HG03039 (cell line): ENCODE measurements around the gene DAPK3.
A peak's percentile ranks its signal among the peaks of the same experiment; 100 is the strongest.
"Not testable (repeated sequence)": the region's sequence is repeated elsewhere in the genome, so short reads cannot be mapped to it uniquely, and the experiment has no call there.

ENCODE experiments used
- ATAC-seq: cut with Tn5 transposase; IDR thresholded peaks from one replicate; pipeline ENCODE4 v1.9.1; 2021; ENCODE audit warnings: mild to moderate bottlenecking, moderate library complexity; ENCODE audit not compliant: unreplicated experiment

Gene DAPK3

DNA sequence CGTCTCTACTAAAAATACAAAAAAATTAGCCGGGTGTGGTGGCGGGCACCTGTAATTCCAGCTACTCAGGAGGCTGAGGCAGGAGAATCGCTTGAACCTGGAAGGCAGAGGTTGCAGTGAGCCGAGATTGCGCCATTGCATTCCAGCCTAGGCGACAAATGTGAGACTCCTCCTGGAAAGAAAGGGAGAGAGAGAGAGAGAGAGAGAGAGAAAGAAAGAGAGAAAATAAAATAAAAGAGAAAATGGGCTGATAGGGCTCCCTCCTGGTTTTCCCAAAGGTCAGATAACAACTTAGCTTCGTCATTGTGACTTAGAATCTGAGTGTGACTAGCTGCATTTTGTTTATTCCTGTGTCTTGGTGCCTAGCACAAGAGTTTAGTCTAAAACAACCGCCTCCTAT is 34.5 kb upstream of the DAPK3 start:
- not testable (repeated sequence) for ATAC-seq

DNA sequence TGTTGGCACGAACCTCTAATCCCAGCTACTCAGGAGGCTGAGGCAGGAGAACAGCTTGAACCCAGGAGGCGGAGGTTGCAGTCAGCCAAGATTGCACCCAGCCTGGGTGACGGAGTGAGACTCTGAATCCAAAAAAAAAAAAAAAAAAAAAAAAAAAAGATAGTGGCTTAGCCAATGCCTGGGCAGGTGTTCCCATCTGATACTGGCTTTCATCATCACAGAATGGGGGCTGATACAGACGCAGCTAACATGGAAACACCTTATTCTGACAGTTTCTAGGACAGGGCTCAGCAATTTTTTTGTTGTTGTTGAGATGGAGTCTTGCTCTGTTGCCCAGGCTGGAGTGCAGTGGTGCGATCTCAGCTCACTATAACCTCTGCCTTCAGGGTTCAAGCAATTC is 29.9 kb upstream of the DAPK3 start:
- not testable (repeated sequence) for ATAC-seq

DNA sequence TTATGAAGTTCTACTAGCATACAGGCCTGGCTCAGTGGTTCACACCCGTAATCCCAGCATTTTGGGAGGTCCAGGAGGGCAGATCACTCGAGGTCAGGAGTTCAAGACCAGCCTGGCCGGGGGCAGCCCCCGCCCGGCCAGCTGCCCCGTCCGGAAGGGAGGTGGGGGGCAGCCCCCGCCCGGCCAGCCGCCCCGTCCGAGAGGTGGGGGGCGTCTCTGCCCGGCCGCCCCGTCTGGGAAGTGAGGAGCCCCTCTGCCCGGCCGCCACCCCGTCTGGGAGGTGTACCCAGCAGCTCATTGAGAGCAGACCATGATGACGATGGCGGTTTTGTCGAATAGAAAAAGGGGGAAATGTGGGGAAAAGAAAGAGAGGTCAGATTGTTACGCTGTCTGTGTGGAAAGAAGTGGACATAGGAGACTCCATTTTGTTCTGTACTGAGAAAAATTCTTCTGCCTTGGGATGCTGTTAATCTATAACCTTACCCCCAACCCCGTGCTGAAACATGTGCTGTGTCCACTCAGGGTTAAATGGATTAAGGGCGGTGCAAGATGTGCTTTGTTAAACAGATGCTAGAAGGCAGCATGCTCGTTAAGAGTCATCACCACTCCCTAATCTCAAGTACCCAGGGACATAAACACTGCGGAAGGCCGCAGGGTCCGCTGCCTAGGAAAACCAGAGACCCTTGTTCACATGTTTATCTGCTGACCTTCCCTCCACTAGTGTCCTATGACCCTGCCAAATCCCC is 27.9 kb upstream of the DAPK3 start:
- ATAC-seq, result not testable (repeated sequence)

DNA sequence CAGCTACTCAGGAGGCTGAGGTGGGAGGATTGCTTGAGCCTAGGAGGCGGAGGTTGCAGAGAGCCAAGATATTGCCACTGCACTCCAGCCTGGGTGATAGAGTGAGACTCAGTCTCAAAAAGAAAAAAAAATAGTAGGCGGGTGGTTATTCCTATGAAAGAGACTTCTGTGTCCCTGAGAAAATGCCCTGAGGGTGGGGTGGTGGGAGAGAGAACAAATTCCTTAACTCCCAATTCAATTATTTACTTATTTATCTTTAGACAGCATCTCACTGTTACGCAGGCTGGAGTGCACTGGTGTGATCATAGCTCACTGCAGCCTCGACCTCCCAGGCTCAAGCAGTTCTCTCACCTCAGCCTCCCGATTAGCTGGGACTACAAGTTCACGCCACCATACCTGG is 24.7 kb upstream of the DAPK3 start:
- no peak for ATAC-seq

DNA sequence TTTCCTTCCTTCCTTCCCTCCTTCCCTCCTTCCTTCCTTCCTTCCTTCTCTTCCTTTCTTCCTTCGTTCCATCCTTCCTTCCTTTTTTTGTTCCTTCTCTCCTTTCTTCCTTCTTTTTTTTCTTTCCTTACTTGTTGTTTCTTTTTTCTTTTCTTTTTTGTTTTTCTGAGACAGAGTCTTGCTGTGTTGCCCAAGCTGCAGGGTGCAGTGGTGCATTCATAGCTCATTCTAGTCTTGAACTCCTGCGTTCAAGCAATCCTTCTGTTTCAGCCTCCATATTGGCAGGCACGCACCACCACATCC is 19.9 kb upstream of the DAPK3 start:
- ATAC-seq, result no peak

DNA sequence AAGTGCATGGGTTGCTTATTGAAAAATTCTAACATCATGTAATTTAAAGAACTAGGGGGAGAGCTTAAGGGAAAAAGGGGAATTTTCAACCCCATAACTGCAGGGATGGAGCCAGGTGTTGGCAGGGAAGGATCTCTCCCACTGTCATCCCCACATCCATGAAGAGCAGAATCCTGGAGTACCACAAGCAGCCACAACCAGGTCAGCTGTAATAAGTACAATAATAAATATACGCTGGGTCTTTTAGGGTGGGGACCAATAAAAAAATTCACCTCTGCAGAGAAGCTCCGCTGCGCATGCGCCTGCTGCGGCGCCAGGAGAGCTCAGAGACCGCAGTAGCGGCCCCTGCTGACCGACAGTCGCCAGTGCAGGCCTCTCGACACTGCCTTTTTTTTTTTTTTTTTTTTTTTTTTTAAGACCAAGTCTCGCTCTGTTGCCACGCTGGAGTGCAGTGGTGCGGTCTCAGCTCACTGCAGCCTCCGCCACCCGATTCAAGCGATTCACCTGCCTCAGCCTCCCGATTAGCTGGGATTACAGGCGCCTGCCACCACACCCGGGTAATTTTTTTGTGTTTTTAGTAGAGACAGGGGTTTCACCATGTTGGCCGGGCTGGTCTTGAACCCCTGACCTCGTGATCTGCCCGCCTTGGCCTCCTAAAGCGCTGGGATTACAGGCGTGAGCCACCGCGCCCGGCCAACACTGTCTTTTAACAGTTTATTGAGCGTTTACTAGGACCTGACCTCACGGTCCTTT is 16.9 kb upstream of the DAPK3 start:
- ATAC-seq, result no peak

DNA sequence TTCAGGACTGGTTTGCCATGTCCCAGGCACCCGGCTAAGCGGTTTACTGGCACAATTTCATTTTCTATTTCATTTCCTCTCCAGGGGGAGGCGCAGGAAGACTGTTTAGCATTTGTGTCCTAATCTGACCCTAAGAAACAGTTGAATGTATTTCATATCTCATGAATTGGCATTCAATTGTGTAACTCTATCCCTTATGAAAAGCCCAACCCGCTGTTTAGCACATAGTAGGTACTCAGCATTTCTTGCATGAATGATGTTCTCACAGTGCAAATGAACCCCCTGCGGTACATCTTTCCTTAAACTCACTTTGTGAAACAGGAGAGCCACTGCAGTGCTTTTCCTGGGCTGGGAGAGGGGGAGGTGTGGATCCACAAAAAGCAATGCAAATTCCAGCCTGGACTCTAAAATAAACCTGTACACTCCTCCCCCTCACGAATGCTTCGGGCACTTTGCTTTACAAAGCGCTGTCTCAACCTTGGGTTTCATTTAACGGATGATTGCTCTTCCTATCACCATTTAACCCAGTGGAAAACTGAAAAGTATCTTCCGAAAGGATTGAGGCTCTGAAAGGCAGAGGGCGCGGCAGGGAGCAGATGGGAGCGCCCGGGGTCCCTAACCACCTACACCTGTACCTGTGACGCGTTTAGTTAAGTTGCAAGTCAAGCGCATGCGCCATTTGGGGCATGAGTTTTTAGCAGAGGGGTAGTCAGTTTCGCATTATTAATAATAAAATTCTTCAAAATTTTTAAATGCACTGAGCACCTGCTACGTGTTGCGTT is 15.6 kb upstream of the DAPK3 start:
- no peak for ATAC-seq

DNA sequence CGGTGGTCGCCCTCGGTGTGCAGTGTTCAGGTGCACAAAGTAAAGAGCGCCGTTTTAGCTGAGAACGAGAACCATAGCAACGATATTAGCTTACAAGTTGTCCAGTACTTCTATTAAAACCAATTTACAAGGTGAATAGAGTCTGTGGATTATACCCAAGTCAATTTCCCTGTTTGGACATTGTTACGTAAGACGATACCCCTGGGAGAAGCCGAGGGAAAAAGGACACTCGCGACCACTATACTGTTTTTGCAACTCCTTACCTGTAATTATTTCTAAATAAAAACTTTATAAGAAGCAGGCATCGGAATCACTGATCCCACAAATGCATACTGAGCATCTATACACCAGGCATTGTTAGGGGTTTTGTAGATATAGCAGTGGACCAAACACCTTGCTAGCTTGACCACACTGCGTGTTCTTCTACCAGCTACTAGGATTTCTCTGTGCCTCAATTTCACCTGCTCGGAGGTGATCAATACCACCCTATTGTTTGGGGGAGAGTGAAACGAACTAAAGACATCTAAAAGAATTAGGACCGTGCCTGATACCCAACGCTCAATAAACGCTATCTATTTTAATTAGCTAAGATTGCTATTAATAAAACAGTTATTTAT is 14.9 kb upstream of the DAPK3 start:
- no peak for ATAC-seq

DNA sequence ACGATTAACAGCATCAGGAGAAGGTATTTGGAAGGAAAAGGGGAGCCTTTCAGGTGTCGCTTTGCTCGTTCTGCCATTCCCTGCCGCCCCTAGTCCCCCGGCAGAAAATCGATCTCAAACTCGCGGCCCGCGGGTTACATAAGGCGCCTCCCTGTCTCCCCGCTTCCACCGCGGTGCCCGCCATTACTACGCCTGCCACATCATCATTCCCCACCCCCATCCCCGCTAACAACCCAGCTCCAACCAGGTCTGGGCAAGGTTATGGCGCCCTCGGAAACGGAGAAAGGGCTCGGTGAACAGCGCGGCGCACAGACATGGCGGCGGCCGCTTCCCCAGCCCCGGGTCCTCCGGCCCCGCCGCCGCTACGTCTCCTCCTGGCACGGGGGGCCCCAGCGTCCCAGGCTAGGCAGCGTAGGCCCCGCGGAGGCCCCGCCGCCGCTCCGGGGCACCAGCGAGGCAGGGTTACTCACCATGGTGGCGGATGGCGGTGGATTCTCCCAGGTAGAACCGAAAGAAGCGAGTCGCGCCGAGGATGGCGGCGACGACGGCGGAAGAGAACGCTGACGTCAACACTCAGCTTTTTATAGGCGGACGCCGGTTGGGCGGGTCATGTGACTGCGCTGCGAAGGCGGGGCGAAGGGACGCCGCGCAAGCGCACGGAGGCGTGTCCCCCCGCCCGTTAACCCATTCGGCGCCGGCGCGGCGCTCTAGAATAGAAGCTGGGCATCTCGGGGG is 14.2 kb upstream of the DAPK3 start, which contains the start of gene EEF2:
TSS of gene EEF2 (minus strand) at position 556 of the 735 bp plus-strand sequence. CDS start at position 473, 83 bp downstream.
- peak; percentile 48 for ATAC-seq

DNA sequence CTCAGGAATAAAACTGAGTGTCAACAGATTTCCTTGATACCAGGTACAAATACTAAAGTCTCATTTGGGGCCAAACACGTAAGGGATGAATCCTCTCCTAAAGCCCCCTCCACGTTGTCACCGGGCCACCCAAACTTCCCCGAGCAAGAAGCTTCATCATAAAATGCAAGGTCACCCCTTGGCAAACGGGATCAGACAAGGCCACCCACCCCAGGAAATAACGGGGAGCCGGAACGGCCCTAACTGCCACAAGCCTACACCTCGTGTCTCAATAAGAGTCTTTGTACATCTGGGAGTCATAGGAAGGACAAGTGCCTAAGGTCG is 13.6 kb upstream of the DAPK3 start:
- ATAC-seq, result no peak

DNA sequence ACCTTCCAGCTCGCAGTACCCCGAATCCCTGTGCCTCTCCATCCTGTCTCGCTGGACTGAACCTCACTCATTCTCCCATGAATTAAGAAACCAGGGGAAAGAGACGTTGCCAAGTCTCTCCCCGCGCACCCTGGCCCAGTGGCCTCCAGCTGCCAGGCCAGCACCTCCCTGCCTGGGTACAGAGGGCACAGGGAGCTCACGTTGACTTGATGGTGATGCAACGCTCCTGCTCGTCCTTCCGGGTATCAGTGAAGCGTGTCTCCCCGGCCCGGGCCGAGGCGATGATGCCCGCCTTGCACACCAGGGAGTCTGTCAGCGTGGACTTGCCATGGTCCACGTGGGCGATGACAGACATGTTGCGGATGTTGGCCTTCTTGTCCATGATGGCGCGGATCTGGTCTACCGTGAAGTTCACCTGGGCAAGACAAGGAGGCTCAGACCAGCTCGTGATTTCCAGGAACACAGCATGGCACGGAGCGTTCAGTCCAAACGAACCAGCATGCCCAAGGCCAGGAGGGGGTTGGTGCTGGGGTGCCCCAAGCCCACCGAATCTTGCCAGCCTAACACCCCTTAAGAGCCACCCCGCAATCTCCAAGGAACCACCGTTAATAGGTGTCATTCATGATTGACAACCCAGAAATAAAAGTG is 13.2 kb upstream of the DAPK3 start:
- no peak for ATAC-seq

DNA sequence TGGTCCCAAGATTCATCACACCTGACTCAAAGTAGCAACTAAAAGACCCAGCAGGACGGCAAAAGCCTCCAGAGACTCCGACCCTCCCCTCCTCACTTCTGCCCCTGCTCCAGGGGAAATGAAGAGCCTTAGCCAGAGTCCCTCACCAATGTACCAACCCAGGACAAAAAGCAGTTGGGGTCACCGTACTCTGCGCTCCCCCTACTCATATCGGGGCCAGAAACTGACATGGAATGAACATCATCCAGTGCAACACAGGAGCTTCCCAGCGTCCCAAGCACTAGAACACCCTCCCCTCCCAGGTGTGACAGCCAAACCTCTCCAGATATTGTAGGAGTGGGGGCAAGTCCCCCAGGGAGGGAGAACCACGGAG is 12.6 kb upstream of the DAPK3 start:
- ATAC-seq, result no peak

DNA sequence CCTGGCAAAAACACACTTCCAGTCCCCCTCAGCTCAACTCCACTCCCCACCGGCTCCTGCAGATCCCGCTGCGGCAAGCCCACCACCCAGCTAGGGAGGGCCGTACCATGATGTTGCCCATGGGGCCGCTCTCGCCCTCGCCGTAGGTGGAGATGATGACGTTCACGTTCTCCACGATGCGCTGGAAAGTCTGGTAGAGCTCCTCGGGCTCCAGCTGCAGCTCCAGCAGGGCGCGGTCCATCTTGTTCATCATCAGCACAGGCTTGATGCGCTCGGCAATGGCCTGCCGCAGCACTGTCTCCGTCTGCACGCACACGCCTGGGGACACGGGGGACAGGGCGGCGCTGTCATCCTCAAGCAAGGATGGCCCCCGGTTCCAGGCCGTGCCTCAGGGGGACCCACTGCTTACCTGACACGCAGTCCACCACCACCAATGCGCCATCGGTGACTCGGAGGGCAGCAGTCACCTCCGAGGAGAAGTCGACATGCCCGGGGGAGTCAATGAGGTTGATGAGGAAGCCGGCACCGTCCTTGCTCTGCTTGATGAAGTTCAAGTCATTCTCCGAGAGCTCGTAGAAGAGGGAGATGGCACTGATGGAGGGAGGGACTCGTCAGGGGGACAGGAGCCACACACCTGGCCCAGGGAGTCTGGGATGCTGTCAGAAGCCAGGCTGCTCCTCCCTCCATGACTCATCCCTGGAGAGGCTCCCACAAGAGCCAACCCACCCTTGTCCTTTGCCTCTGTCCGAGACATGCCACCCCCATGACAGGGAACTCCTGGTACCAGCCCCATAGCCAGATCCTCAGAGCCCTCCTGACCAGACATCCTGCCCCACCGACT is 12.0 kb upstream of the DAPK3 start:
- ATAC-seq, result no peak

DNA sequence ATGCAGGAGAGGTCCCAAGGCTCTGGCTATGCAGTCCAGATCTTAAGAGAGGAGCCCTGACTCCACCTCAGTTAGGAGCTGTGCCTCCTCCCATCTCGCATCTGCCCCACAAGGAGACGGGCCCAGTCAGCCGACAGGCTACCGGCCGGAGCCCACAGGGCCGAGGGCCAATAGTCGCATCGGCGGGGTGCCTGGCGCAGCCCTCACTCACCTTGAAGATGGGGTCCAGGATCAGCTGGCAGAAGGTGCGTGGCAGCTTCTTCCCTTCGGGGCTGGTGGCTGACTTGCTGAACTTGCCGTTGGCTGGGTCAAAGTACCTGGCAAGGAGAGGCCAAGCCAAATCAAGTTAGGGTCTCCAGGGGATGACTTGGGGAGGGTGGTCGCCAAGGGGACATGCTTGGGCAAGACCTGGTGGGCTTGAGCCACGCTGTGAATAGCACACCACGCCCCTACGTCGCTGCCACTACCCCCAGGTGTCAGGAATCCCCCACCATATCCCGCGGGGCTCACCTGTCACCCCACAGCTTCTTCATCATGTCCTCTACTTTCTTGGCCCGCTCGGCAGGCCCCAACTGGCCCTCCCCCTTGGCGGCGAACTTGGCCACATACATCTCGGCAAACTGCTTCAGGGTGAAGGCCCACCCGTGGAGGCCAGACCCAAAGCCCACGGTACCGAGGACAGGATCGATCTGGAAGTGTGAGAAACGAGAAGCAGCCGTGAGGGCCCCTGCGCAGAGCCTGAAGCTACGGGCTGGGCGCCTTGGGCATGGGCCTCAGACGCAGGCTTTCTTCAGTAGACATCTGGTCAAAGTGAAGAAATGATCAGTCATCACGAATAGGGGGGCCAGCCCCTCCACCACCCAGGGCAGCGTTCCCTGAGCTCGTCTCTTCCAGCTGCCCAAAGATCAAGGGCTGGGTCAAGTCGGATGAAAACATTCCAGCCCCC is 11.1 kb upstream of the DAPK3 start:
- ATAC-seq, result no peak

DNA sequence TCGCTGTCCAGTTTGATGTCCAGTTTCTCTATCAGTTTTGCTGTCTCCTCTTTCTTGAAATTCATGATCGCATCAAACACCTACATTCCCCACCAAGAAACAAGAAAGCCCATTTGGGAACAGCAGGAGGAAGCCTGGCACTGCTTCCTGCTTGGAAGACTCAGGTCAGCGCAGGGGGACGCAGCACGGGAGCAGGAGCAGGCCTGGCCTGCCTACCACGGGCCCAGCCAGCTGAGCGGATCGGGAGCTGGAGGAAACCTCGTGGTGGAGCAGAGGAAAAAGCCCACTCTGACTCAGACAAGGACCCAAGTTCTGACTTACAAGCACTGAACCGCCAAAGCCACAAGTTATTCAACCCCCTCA is 10.5 kb upstream of the DAPK3 start:
- no peak for ATAC-seq

DNA sequence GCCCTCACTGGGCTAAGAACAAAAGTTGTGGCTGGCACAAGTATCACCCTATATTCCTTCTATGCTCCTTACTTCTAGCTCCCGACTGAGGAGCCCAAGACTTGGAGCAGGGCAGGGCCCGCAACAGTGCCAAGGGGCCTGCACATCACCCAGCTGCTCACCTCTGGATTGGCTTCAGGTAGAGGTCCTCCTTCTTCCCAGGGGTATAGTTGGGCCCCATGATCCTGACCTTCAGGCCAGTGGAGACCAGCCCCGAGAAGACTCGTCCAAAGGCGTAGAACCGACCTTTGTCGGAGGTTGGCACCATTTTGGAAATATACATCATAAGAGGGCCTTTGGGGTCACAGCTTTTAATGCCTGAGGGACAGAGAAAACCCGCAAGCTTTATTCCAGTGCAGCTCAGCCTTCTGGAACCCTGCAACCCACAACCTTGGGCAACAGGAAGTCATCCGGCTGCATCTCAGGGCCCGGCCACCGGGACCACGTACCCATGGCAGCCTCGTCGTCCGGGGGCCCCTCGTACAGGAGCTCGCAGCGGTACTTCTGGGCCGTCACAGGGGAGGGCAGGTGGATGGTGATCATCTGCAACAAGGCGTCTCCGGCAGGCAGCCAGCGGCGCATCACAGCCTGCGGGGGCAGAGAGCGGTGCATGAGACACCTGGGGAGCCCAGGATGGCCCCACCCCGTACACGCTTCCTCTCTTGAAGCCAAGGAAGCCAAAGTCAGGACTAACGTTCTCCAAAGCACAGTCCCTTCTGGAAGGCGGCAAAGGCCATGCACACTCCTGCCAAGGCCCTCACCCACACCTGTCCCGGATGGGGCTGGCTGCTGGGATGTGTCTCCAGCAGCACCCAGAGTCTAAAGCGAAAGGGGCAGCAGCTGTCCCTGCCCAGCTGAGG is 9.7 kb upstream of the DAPK3 start:
- ATAC-seq, result no peak

DNA sequence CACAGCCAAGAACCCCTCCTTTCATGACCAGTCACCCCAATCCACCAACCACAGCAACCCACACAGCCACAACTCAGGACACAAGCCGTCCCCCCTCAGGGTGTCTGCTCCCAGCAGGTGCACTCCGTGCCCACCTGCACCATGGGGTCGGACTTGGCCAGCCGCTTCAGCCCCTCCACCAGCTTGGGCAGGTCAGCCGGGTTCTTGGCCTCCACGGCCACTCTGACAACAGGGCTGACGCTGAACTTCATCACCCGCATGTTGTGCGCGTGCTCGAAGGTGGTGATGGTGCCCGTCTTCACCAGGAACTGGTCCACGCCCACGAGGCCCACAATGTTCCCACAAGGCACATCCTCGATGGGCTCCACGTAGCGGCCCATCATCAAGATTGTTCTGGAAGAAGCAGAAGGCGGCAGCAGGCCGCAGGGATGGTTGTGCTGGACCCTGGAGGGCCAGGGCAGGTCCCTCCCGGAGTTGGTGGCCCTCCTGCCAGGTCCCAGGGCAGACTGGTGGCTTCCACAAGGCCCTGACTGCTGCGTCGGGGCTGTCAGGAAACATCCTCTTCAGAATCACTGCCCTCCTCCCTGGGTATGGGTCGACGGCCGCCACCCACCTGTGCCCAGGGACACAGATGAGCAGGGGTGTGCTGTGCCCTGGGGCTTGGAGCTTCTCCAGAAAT is 8.9 kb upstream of the DAPK3 start:
- no peak for ATAC-seq
